CD4-positive, alpha-beta T cell (primary cell): Measurements from ENCODE around the gene MYPOP. TPM values are rescaled to one million over a fixed set of nuclear protein-coding genes. Genes with fewer than 3 reads are reported as not detected.

Experiments
- ATAC-seq: fragments of 200-7000 bp; cut with Tn5 transposase; one replicate; pipeline ENCODE4 v1.10.0; 2022; ENCODE audit warnings: mild to moderate bottlenecking; ENCODE audit not compliant: poor library complexity
- CTCF ChIA-PET: fragments of 350-600 bp; sonication (Branson Sonifier 250); formaldehyde crosslinking; loops from one replicate; lab custom pipeline; 2021; ENCODE audit warnings: antibody characterized with exemption, inconsistent platforms; lab: Charles Lee
- POLR2A ChIA-PET: fragments of 350-600 bp; sonication (Branson Sonifier 250); formaldehyde crosslinking; loops from one replicate; lab custom pipeline; 2021; ENCODE audit warnings: antibody characterized with exemption, inconsistent platforms; lab: Charles Lee
- DNase-seq, 14 experiments: peaks; one replicate each; pipeline ENCODE4 v3.0.0-alpha.2; 2013 to 2020; ENCODE audit warnings: mixed read lengths in 2 of 14
- H3K27ac ChIP-seq, 2 donors: one replicate each; pipeline versions ENCODE4 v1.5.1 to v1.7.0; 2013; ENCODE audit warnings: low read length in 2 of 2, low read depth in 1 of 2, mild to moderate bottlenecking in 1 of 2
- H3K27me3 ChIP-seq, 2 experiments: 1 replicate in 1 of 2; 2 replicates in 1 of 2; pipeline versions ENCODE4 v1.6.1 to v1.7.0; 2013; ENCODE audit warnings: low read length in 2 of 2, control low read depth in 1 of 2, mild to moderate bottlenecking in 1 of 2, moderate library complexity in 1 of 2; ENCODE audit not compliant: insufficient read depth in 2 of 2, control insufficient read depth in 1 of 2
- H3K36me3 ChIP-seq: one replicate; pipeline ENCODE4 v1.6.1; 2013; ENCODE audit warnings: low read length, control low read depth; ENCODE audit not compliant: insufficient read depth
- H3K4me1 ChIP-seq: one replicate; pipeline ENCODE4 v1.6.1; 2013; ENCODE audit warnings: low read length, control low read depth; ENCODE audit not compliant: insufficient read depth
- H3K4me3 ChIP-seq: one replicate; pipeline ENCODE4 v1.5.1; 2013; ENCODE audit warnings: mild to moderate bottlenecking, low read length, moderate library complexity
- H3K9me3 ChIP-seq, 2 experiments: 1 replicate in 1 of 2; 2 replicates in 1 of 2; pipeline versions ENCODE4 v1.6.1 to v1.7.0; 2013; ENCODE audit warnings: low read length in 2 of 2, mild to moderate bottlenecking in 2 of 2, control low read depth in 1 of 2, moderate library complexity in 1 of 2; ENCODE audit not compliant: control insufficient read depth in 1 of 2, insufficient read depth in 1 of 2
- H3K27ac Mint-ChIP-seq: one replicate; pipeline ENCODE4 v1.8.0; 2020; ENCODE audit warnings: mixed read lengths
- H3K27me3 Mint-ChIP-seq: one replicate; pipeline ENCODE4 v1.8.0; 2021; ENCODE audit warnings: mixed read lengths
- H3K36me3 Mint-ChIP-seq: one replicate; pipeline ENCODE4 v1.8.0; 2021; ENCODE audit warnings: low read depth, mixed read lengths
- H3K4me1 Mint-ChIP-seq: one replicate; pipeline ENCODE4 v1.8.0; 2021; ENCODE audit warnings: low read depth, mixed read lengths
- H3K4me3 Mint-ChIP-seq: one replicate; pipeline ENCODE4 v1.8.0; 2020; ENCODE audit warnings: mild to moderate bottlenecking, mixed read lengths
- H3K9me3 Mint-ChIP-seq: one replicate; pipeline ENCODE4 v1.8.0; 2020; ENCODE audit warnings: mixed read lengths
- CTCF ChIP-seq: fragments of 200-600 bp; IDR thresholded peaks from one replicate; pipeline ENCODE4 v1.8.0; 2022; ENCODE audit warnings: antibody characterized with exemption, mild to moderate bottlenecking
- intact Hi-C, 2 experiments: fragments of 100-400 bp; cut with DNase I in 1 of 2; cut with micrococcal nuclease in 1 of 2; formaldehyde crosslinking; loops; one replicate each; pipeline versions ENCODE4 v1.15.1 to v1.9.0; 2023 to 2025; cut with DNase I, micrococcal nuclease
- total RNA-seq, 174 experiments: library from RNA in 2 of 174; stranded (reverse) in 2 of 174; gene quantifications; one replicate each; pipeline ENCODE4 v1.2.3 and lab custom pipeline; 2021 to 2026

The MYPOP gene
- total RNA-seq, 2 experiments from 2014 or later: 4.1 to 4.7 TPM

- ChIA-PET POLR2A (interaction anchor here (1.2 to 2.8 kb wide), 4 partner anchors 15 to 118 kb away, joined by 5 to 44 read pairs (median 29); partner anchors contain the start of genes CCDC61, FOXA3, MYPOP and SIX5), CTCF (interaction anchor here (1.3 to 2.9 kb wide), 2 partner anchors 24 kb away, joined by 3 to 12 read pairs; partner anchors contain the start of genes FOXA3 and SYMPK)
- Histone ChIP-seq H3K9me3 (no peaks in the 10 kb centered on the region), H3K4me1 (peaks cover 45% of the 10 kb centered on the region), H3K27ac (peak overlapping the region; percentile 82 to 87), H3K4me3 (peak overlapping the region; percentile 78), H3K36me3 (peaks cover 5% of the 10 kb centered on the region), H3K27me3 (no peaks in the 10 kb centered on the region)
- ATAC-seq: no peak
- TF ChIP-seq CTCF: no peak
- Mint-ChIP-seq H3K27ac (peak overlapping the region; percentile 99), H3K9me3 (no peaks in the 10 kb centered on the region), H3K4me3 (peak overlapping the region; percentile 98), H3K27me3 (no peaks in the 10 kb centered on the region), H3K36me3 (peaks cover 24% of the 10 kb centered on the region), H3K4me1 (peaks cover 28% of the 10 kb centered on the region)
- intact Hi-C loops: loop anchor here (2.0 to 5.0 kb wide), 4 partner anchors 110 to 1595 kb away; partner anchors contain the start of genes CCDC61 (in 1 of the 2), FBXO46 (in 1 of the 2), KPTN (in 1 of the 2) and MEIOSIN (in 1 of the 2)
- no peak for DNase-seq
These were observed 15.2 kb downstream of the MYPOP start for GRCh38 chr19:45887200-45887710.

- Mint-ChIP-seq H3K4me1 (peaks cover 31% of the 10 kb centered on the region), H3K27me3 (no peaks in the 10 kb centered on the region), H3K36me3 (peaks cover 24% of the 10 kb centered on the region), H3K27ac (peak overlapping the region; percentile 99), H3K9me3 (no peaks in the 10 kb centered on the region), H3K4me3 (peak overlapping the region; percentile 98)
- ChIA-PET POLR2A (interaction anchor here (1.0 to 2.8 kb wide), 6 partner anchors 16 to 170 kb away, joined by 4 to 44 read pairs (median 13); partner anchors contain the start of genes CCDC61, FBXO46, FOXA3 and MYPOP), CTCF (interaction anchor here (0.6 to 2.9 kb wide), 5 partner anchors 16 to 1463 kb away, joined by 3 to 12 read pairs (median 4); partner anchors contain the start of genes DHX34, FOXA3, MYPOP and SYMPK)
- Histone ChIP-seq H3K9me3 (no peaks in the 10 kb centered on the region), H3K27ac (peak overlapping the region; percentile 82 to 87), H3K36me3 (peaks cover 5% of the 10 kb centered on the region), H3K27me3 (no peaks in the 10 kb centered on the region), H3K4me1 (peaks cover 46% of the 10 kb centered on the region), H3K4me3 (peak overlapping the region; percentile 78)
- ATAC-seq: peak; percentile 68
- no peak for TF ChIP-seq CTCF
- peak; percentile 80 to 95 (median 85) for DNase-seq
- intact Hi-C loops: loop anchor here (1.0 to 5.0 kb wide), 8 partner anchors 16 to 1596 kb away; partner anchors contain the start of genes CCDC61 (in 2 of the 2), MYPOP (in 2 of the 2), SYMPK (in 2 of the 2) and FBXO46 (in 1 of the 2)
These were observed 15.8 kb downstream of the MYPOP start for GRCh38 chr19:45886427-45887199.
